ENCODE data around the gene ZNF451.
A peak's percentile ranks its signal among the peaks of the same experiment; 100 is the strongest.

The ZNF451 gene

GRCh38 chr6:57097596-57097995, 7.6 kb downstream of the ZNF451 start:
- Histone ChIP-seq H3K27ac (replicated peaks) (no peak overlapping the region), H3K4me3 (replicated peaks; ENCODE audit: insufficient read depth, low read length) (no peak overlapping the region), H3K27me3 (ENCODE audit: insufficient read depth, poor library complexity, severe bottlenecking) (no peaks in the 10 kb centered on the region)
- no peak for DNase-seq (ENCODE audit: low read depth in 1 of 2, low spot score in 1 of 2)
- TF ChIP-seq GABPA (IDR thresholded peaks at IDR 0.05; ENCODE audit: low read depth) (no peak), SPI1 (IDR thresholded peaks at IDR 0.05; ENCODE audit: borderline replicate concordance, low read depth) (no peak), POLR2AphosphoS5 (IDR thresholded peaks at IDR 0.05; ENCODE audit: low read depth) (no peak), CTCF (IDR thresholded peaks at IDR 0.05; ENCODE audit: insufficient read depth, low read length) (no peak)
- TF ChIP-seq, protein P1, sequence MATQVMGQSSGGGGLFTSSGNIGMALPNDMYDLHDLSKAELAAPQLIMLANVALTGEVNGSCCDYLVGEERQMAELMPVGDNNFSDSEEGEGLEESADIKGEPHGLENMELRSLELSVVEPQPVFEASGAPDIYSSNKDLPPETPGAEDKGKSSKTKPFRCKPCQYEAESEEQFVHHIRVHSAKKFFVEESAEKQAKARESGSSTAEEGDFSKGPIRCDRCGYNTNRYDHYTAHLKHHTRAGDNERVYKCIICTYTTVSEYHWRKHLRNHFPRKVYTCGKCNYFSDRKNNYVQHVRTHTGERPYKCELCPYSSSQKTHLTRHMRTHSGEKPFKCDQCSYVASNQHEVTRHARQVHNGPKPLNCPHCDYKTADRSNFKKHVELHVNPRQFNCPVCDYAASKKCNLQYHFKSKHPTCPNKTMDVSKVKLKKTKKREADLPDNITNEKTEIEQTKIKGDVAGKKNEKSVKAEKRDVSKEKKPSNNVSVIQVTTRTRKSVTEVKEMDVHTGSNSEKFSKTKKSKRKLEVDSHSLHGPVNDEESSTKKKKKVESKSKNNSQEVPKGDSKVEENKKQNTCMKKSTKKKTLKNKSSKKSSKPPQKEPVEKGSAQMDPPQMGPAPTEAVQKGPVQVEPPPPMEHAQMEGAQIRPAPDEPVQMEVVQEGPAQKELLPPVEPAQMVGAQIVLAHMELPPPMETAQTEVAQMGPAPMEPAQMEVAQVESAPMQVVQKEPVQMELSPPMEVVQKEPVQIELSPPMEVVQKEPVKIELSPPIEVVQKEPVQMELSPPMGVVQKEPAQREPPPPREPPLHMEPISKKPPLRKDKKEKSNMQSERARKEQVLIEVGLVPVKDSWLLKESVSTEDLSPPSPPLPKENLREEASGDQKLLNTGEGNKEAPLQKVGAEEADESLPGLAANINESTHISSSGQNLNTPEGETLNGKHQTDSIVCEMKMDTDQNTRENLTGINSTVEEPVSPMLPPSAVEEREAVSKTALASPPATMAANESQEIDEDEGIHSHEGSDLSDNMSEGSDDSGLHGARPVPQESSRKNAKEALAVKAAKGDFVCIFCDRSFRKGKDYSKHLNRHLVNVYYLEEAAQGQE (IDR thresholded peaks at IDR 0.05; ENCODE audit: insufficient replicate concordance, low read depth): no peak

- no peak overlapping the region for H3K4me3 ChIP-seq (replicated peaks; ENCODE audit: insufficient read depth, low read length)
- TF ChIP-seq POLR2AphosphoS5 (IDR thresholded peaks at IDR 0.05; ENCODE audit: low read depth) (no peak), GABPA (IDR thresholded peaks at IDR 0.05; ENCODE audit: low read depth) (no peak), SPI1 (IDR thresholded peaks at IDR 0.05; ENCODE audit: borderline replicate concordance, low read depth) (no peak)
- TF ChIP-seq, protein P1 (IDR thresholded peaks at IDR 0.05; ENCODE audit: insufficient replicate concordance, low read depth): no peak
- DNase-seq (ENCODE audit: low read depth in 1 of 2, low spot score in 1 of 2): no peak
- no peak overlapping the region for H3K27ac ChIP-seq (replicated peaks)
- H3K27me3 ChIP-seq (ENCODE audit: insufficient read depth, poor library complexity, severe bottlenecking): no peaks in the 10 kb centered on the region
These were observed 13.0 kb downstream of the ZNF451 start for GRCh38 chr6:57102976-57103375.

DNA sequence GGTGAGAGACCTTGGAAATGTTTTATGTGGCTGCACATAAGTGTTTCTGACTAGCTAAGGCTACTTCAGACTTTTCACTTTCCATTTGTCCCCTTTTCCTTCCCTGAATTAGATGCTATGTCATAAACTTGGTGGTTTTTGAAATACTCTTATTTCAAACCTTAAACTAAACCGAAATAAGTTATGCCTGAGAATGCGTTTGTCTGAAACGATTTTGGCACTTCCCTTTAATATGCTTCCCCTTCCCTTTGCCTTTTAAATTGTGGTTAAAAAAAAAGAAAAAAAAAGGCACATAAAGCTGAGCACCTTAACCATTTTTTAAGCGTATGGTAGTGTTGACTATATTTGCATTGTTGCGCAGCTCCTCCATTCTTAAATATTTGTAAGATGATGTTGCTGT, 14.3 kb downstream of the ZNF451 start:
- TF ChIP-seq CTCF (IDR thresholded peaks at IDR 0.05; ENCODE audit: insufficient read depth, low read length) (no peak), GABPA (IDR thresholded peaks at IDR 0.05; ENCODE audit: low read depth) (no peak), POLR2AphosphoS5 (IDR thresholded peaks at IDR 0.05; ENCODE audit: low read depth) (no peak), SPI1 (IDR thresholded peaks at IDR 0.05; ENCODE audit: borderline replicate concordance, low read depth) (peak; percentile 94)
- Histone ChIP-seq H3K27ac (replicated peaks) (peak overlapping the region; percentile 40), H3K4me3 (replicated peaks; ENCODE audit: insufficient read depth, low read length) (no peak overlapping the region), H3K27me3 (ENCODE audit: insufficient read depth, poor library complexity, severe bottlenecking) (no peaks in the 10 kb centered on the region)
- peak in 1 of 2 experiments; percentile 29 for DNase-seq (ENCODE audit: low read depth in 1 of 2, low spot score in 1 of 2)

- DNase-seq (ENCODE audit: low read depth in 1 of 2, low spot score in 1 of 2): no peak
- no peak overlapping the region for H3K4me3 ChIP-seq (replicated peaks; ENCODE audit: insufficient read depth, low read length)
- TF ChIP-seq, protein P1 (IDR thresholded peaks at IDR 0.05; ENCODE audit: insufficient replicate concordance, low read depth): no peak
- TF ChIP-seq SPI1 (IDR thresholded peaks at IDR 0.05; ENCODE audit: borderline replicate concordance, low read depth) (no peak), CTCF (IDR thresholded peaks at IDR 0.05; ENCODE audit: insufficient read depth, low read length) (no peak), POLR2AphosphoS5 (IDR thresholded peaks at IDR 0.05; ENCODE audit: low read depth) (no peak), GABPA (IDR thresholded peaks at IDR 0.05; ENCODE audit: low read depth) (no peak)
- H3K27ac ChIP-seq (replicated peaks): no peak overlapping the region
- no peaks in the 10 kb centered on the region for H3K27me3 ChIP-seq (ENCODE audit: insufficient read depth, poor library complexity, severe bottlenecking)
These were observed 17.0 kb downstream of the ZNF451 start for GRCh38 chr6:57106990-57107389.

Measured in HL-60 (cell line).